Muscle layer of duodenum (tissue), 2 donors: ENCODE data around the gene OLIG1.

Experiments used
- H3K27ac ChIP-seq: one replicate; pipeline ENCODE4 v1.7.0; 2013; ENCODE audit warnings: mild to moderate bottlenecking, low read length
- H3K27me3 ChIP-seq: one replicate; pipeline ENCODE4 v1.7.0; 2013; ENCODE audit warnings: low read depth, mild to moderate bottlenecking, control low read depth, low read length
- H3K36me3 ChIP-seq, 2 donors: one replicate each; pipeline ENCODE4 v1.7.0; 2013; ENCODE audit warnings: low read length in 2 of 2, control low read depth in 1 of 2, mild to moderate bottlenecking in 1 of 2; ENCODE audit not compliant: insufficient read depth in 2 of 2, control insufficient read depth in 1 of 2
- H3K4me1 ChIP-seq, 2 donors: one replicate each; pipeline ENCODE4 v1.7.0; 2013; ENCODE audit warnings: low read length in 2 of 2, mild to moderate bottlenecking in 2 of 2, control low read depth in 1 of 2, moderate library complexity in 1 of 2; ENCODE audit not compliant: insufficient read depth in 2 of 2, control insufficient read depth in 1 of 2
- H3K4me3 ChIP-seq, 2 donors: one replicate each; pipeline ENCODE4 v1.7.0; 2013; ENCODE audit warnings: low read length in 2 of 2, low read depth in 1 of 2, mild to moderate bottlenecking in 1 of 2
- H3K9me3 ChIP-seq, 2 donors: one replicate each; pipeline ENCODE4 v1.7.0; 2013; ENCODE audit warnings: low read length in 2 of 2, control low read depth in 1 of 2, mild to moderate bottlenecking in 1 of 2; ENCODE audit not compliant: control insufficient read depth in 1 of 2
- donor health status: healthy.

OLIG1 gene, protein sequence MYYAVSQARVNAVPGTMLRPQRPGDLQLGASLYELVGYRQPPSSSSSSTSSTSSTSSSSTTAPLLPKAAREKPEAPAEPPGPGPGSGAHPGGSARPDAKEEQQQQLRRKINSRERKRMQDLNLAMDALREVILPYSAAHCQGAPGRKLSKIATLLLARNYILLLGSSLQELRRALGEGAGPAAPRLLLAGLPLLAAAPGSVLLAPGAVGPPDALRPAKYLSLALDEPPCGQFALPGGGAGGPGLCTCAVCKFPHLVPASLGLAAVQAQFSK

DNA sequence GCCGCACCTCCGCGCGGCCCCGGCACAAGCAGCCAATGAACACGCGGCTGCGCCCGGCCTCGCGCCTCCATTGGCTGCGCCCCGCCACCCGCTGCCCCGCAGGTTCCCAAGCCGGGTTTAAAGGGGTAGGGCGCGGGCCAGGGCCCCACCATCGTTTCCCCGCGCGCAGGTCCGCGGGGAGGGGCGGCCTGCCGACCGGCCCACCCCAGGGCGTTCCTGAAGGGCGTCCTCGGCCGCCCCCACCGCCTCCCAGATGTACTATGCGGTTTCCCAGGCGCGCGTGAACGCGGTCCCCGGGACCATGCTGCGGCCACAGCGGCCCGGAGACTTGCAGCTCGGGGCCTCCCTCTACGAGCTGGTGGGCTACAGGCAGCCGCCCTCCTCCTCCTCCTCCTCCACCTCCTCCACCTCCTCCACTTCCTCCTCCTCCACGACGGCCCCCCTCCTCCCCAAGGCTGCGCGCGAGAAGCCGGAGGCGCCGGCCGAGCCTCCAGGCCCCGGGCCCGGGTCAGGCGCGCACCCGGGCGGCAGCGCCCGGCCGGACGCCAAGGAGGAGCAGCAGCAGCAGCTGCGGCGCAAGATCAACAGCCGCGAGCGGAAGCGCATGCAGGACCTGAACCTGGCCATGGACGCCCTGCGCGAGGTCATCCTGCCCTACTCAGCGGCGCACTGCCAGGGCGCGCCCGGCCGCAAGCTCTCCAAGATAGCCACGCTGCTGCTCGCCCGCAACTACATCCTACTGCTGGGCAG, at the start of gene OLIG1:
OLIG1 (plus strand) TSS at position 148 of the 750 bp plus-strand sequence; CDS start at position 254, 106 bp downstream.
- Histone ChIP-seq H3K36me3 (no peaks in the 10 kb centered on the region), H3K9me3 (peaks cover 0 to 15% of the 10 kb centered on the region in 2 donors), H3K27ac (no peak within 1 kb of the TSS), H3K27me3 (peaks cover 44% of the 10 kb centered on the region), H3K4me3 (peak within 1 kb of the TSS in 1 of 2 donors; percentile 65), H3K4me1 (peaks cover 0 to 24% of the 10 kb centered on the region in 2 donors)

DNA sequence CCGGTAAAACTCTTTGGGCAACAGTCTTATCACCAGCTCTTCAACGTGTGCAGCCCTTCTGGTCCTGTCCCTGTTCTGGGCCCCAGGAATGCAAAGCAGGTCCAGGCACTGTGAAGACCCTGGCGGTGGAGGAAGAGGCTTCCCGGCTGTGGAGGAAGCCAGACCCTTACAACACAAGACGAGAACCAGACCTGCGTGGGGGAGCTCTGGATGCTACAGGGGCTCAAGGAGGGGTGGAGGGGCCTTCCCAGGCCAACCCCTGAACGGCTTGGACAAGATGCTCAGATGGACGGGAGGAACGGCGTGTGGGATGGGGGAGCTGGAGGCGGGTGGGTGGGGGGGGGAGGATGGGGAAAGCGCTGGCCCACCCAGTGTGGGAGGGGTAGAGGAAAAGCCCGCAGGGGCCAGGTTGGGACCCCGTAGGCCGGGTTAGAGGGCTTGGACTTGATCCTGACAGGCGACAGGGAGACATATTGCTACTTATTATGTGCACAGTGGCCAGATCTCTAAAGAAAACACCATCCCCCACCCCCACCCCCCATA, 49.3 kb upstream of the OLIG1 start:
- Histone ChIP-seq H3K27ac (no peak overlapping the region), H3K4me3 (no peak overlapping the region), H3K36me3 (no peaks in the 10 kb centered on the region), H3K27me3 (peaks cover 63% of the 10 kb centered on the region), H3K9me3 (no peaks in the 10 kb centered on the region), H3K4me1 (peaks cover 0 to 40% of the 10 kb centered on the region in 2 donors)

DNA sequence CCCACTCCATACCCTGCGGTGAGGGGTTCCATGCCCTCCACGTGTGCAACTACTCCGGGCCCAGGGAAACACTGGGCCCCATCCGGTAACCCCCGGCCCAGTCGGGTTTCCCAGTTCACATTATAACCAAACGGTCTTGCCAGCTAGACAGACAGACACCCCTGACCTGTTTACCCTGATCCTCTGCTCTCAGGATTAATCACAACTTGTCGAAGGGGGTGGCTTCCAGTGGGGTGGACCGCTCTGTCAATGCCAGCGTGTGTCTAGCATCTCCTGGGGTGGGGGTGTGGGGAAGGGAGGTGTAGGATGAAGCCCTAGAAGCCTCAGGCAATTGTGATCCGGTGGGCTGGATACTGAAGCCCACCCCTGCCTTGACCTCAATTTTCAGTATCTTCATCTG, 48.8 kb upstream of the OLIG1 start:
- Histone ChIP-seq H3K4me3 (no peak overlapping the region), H3K4me1 (peaks cover 0 to 45% of the 10 kb centered on the region in 2 donors), H3K27ac (no peak overlapping the region), H3K27me3 (peaks cover 68% of the 10 kb centered on the region), H3K9me3 (no peaks in the 10 kb centered on the region), H3K36me3 (no peaks in the 10 kb centered on the region)

DNA sequence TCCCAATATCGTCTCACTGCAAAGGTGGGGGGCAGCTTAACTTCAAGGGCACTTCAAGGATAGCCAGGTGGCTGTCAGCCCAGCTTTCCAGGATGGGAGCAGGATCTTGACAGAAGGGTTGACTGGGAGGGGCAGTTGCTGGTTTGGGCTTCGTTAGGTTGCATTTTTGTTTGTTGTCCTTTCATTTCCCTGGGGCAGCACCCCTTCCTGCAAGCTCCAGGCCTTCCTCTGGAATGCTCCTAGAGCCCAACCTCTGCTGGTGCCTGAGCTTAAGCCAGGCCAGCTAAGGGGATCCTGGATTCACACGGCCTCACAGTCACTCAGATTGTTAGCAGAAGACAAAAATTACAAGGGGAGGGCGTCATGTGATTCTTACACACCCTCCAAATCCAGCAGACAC, 48.3 kb upstream of the OLIG1 start:
- no peak overlapping the region for H3K27ac ChIP-seq
- no peaks in the 10 kb centered on the region for H3K9me3 ChIP-seq
- H3K27me3 ChIP-seq, result peaks cover 73% of the 10 kb centered on the region
- peaks cover 0 to 50% of the 10 kb centered on the region in 2 donors for H3K4me1 ChIP-seq
- no peaks in the 10 kb centered on the region for H3K36me3 ChIP-seq
- no peak overlapping the region for H3K4me3 ChIP-seq

DNA sequence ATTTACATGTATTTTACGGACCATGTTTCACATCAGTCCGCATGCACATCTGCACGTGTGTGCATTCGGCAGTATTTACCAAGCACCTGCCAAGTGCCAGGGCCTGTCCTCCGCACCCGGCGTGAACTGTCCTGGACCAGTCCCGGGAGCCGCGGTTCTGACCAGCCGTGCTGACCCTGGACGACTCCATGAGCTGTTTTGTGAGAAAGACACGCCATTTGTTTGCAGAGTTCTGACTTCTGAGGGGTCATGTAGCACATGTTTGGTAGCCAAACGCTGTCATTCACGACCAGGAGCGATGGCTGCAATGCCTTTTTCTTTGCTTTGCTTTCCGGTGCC, 47.5 kb upstream of the OLIG1 start:
- Histone ChIP-seq H3K4me3 (no peak overlapping the region), H3K9me3 (no peaks in the 10 kb centered on the region), H3K27ac (no peak overlapping the region), H3K27me3 (peaks cover 79% of the 10 kb centered on the region), H3K4me1 (peaks cover 0 to 56% of the 10 kb centered on the region in 2 donors), H3K36me3 (no peaks in the 10 kb centered on the region)

DNA sequence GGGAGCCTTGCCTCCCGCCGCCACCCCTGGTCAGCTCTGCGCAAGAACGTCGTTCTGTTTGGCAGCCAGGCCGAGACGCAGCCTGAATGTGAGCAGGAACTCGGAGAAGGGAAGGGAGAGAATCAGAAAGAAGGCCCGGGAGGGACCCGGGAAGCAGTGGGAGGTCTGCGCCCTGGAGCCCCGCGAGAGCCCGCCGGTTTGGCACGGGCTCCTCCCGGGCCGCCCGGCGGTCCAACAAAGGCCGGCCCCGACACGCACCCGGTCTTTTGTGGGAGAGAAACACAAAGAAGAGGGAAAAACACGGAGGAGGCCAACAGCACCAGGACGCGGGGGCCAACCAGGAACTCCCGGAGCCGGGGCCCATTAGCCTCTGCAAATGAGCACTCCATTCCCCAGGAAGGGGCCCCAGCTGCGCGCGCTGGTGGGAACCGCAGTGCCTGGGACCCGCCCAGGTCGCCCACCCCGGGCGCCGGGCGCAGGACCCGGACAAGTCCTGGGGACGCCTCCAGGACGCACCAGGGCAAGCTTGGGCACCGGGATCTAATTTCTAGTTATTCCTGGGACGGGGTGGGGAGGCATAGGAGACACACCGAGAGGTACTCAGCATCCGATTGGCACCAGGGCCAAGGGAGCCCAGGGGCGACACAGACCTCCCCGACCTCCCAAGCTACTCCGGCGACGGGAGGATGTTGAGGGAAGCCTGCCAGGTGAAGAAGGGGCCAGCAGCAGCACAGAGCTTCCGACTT, 46.9 kb upstream of the OLIG1 start:
- Histone ChIP-seq H3K36me3 (no peaks in the 10 kb centered on the region), H3K27ac (no peak overlapping the region), H3K9me3 (no peaks in the 10 kb centered on the region), H3K27me3 (peaks cover 85% of the 10 kb centered on the region), H3K4me1 (peaks cover 0 to 62% of the 10 kb centered on the region in 2 donors), H3K4me3 (peak overlapping the region in 1 of 2 donors; percentile 46)

DNA sequence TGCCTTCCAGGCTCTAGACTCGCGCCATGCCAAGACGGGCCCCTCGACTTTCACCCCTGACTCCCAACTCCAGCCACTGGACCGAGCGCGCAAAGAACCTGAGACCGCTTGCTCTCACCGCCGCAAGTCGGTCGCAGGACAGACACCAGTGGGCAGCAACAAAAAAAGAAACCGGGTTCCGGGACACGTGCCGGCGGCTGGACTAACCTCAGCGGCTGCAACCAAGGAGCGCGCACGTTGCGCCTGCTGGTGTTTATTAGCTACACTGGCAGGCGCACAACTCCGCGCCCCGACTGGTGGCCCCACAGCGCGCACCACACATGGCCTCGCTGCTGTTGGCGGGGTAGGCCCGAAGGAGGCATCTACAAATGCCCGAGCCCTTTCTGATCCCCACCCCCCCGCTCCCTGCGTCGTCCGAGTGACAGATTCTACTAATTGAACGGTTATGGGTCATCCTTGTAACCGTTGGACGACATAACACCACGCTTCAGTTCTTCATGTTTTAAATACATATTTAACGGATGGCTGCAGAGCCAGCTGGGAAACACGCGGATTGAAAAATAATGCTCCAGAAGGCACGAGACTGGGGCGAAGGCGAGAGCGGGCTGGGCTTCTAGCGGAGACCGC, 46.3 kb upstream of the OLIG1 start:
- no peaks in the 10 kb centered on the region for H3K36me3 ChIP-seq
- H3K4me1 ChIP-seq, result peaks cover 0 to 69% of the 10 kb centered on the region in 2 donors
- no peaks in the 10 kb centered on the region for H3K9me3 ChIP-seq
- H3K4me3 ChIP-seq, result peak overlapping the region in 1 of 2 donors; percentile 46
- peaks cover 87% of the 10 kb centered on the region for H3K27me3 ChIP-seq
- no peak overlapping the region for H3K27ac ChIP-seq

DNA sequence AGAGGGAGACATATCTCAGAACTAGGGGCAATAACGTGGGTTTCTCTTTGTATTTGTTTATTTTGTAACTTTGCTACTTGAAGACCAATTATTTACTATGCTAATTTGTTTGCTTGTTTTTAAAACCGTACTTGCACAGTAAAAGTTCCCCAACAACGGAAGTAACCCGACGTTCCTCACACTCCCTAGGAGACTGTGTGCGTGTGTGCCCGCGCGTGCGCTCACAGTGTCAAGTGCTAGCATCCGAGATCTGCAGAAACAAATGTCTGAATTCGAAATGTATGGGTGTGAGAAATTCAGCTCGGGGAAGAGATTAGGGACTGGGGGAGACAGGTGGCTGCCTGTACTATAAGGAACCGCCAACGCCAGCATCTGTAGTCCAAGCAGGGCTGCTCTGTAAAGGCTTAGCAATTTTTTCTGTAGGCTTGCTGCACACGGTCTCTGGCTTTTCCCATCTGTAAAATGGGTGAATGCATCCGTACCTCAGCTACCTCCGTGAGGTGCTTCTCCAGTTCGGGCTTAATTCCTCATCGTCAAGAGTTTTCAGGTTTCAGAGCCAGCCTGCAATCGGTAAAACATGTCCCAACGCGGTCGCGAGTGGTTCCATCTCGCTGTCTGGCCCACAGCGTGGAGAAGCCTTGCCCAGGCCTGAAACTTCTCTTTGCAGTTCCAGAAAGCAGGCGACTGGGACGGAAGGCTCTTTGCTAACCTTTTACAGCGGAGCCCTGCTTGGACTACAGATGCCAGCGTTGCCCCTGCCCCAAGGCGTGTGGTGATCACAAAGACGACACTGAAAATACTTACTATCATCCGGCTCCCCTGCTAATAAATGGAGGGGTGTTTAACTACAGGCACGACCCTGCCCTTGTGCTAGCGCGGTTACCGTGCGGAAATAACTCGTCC, 45.5 kb upstream of the OLIG1 start:
- H3K9me3 ChIP-seq, result no peaks in the 10 kb centered on the region
- H3K27me3 ChIP-seq, result peaks cover 87% of the 10 kb centered on the region
- H3K27ac ChIP-seq, result no peak overlapping the region
- H3K4me3 ChIP-seq, result no peak overlapping the region
- H3K36me3 ChIP-seq, result no peaks in the 10 kb centered on the region
- peaks cover 3 to 73% of the 10 kb centered on the region in 2 donors for H3K4me1 ChIP-seq

DNA sequence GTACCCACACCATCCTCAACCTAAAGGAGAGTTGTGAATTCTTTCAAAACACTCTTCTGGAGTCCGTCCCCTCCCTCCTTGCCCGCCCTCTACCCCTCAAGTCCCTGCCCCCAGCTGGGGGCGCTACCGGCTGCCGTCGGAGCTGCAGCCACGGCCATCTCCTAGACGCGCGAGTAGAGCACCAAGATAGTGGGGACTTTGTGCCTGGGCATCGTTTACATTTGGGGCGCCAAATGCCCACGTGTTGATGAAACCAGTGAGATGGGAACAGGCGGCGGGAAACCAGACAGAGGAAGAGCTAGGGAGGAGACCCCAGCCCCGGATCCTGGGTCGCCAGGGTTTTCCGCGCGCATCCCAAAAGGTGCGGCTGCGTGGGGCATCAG, 44.8 kb upstream of the OLIG1 start:
- H3K4me3 ChIP-seq, result no peak overlapping the region

More for the DNA sequence above, 44.8 kb upstream of the OLIG1 start:
- H3K4me1 ChIP-seq, result peaks cover 3 to 67% of the 10 kb centered on the region in 2 donors
- no peak overlapping the region for H3K27ac ChIP-seq
- H3K27me3 ChIP-seq, result peaks cover 90% of the 10 kb centered on the region
- no peaks in the 10 kb centered on the region for H3K36me3 ChIP-seq
- H3K9me3 ChIP-seq, result no peaks in the 10 kb centered on the region
